Prostate gland (tissue), 2 donors: ENCODE measurements around the gene SNED1. TPM values are rescaled to one million over a fixed set of nuclear protein-coding genes. Genes with fewer than 3 reads are reported as not detected.
A peak's percentile ranks its signal among the peaks of the same experiment; 100 is the strongest.

Experiments used
- DNase-seq: peaks from one replicate; pipeline ENCODE4 v3.0.0-alpha.2; 2019; ENCODE audit warnings: low spot score
- H3K27ac ChIP-seq, 2 donors: fragments of 200-600 bp; sonication (generic); 2 replicates each; pipeline ENCODE4 v1.5.1; 2017 to 2019
- H3K27me3 ChIP-seq: fragments of 200-600 bp; sonication (generic); replicated peaks from 2 replicates; pipeline ENCODE4 v1.5.1; 2019; ENCODE audit not compliant: insufficient read depth
- H3K36me3 ChIP-seq, 2 donors: fragments of 200-600 bp; sonication (generic); 1 replicate in 1 of 2; 2 replicates in 1 of 2; pipeline versions ENCODE4 v1.5.1 to v1.8.1; 2017 to 2019
- H3K4me1 ChIP-seq: fragments of 200-600 bp; sonication (generic); replicated peaks from 2 replicates; pipeline ENCODE4 v1.5.1; 2019
- H3K4me3 ChIP-seq, 2 donors: fragments of 200-600 bp; sonication (generic); 2 replicates each; pipeline ENCODE4 v1.5.1; 2017 to 2019
- H3K9me3 ChIP-seq: fragments of 200-600 bp; sonication (generic); 2 replicates; pipeline ENCODE4 v1.5.1; 2017
- CTCF ChIP-seq, 4 experiments: fragments of 200-600 bp in 2 of 4; fragments of 450-650 bp in 2 of 4; sonication (generic) in 2 of 4; IDR thresholded peaks; 1 replicate in 3 of 4; 2 replicates in 1 of 4; pipeline ENCODE4 v1.5.1; 2016 to 2019; ENCODE audit warnings: antibody characterized with exemption in 4 of 4, mild to moderate bottlenecking in 2 of 4, moderate library complexity in 2 of 4
- POLR2A ChIP-seq: fragments of 450-650 bp; IDR thresholded peaks from one replicate; pipeline ENCODE4 v1.6.1; 2016; ENCODE audit warnings: antibody characterized with exemption, mild to moderate bottlenecking
- POLR2AphosphoS5 ChIP-seq: sonication (generic); formaldehyde crosslinking; IDR thresholded peaks from one replicate; pipeline ENCODE4 v1.6.1; 2017; ENCODE audit warnings: antibody characterized with exemption
- WGBS: methylation state at CpG from one replicate; pipeline ENCODE4 v1.1.5; 2018; 5-methylcytosine and 5-hydroxymethylcytosine counted together
- intact Hi-C: fragments of 100-400 bp; cut with DNase I; formaldehyde crosslinking; loops from one replicate; pipeline ENCODE4 v1.14.2; 2022
- total RNA-seq, 2 donors: library from RNA; depleted of rRNA; stranded (reverse); fragments of >200 nt; gene quantifications; one replicate each; pipeline ENCODE4 v1.1.0, GENCODE V29; 2016

The SNED1 gene
- 100 to 1,000 TPM in 1 of 2 donors, 10 to 100 TPM in 1; 32.0 to 115 TPM for total RNA-seq

DNA sequence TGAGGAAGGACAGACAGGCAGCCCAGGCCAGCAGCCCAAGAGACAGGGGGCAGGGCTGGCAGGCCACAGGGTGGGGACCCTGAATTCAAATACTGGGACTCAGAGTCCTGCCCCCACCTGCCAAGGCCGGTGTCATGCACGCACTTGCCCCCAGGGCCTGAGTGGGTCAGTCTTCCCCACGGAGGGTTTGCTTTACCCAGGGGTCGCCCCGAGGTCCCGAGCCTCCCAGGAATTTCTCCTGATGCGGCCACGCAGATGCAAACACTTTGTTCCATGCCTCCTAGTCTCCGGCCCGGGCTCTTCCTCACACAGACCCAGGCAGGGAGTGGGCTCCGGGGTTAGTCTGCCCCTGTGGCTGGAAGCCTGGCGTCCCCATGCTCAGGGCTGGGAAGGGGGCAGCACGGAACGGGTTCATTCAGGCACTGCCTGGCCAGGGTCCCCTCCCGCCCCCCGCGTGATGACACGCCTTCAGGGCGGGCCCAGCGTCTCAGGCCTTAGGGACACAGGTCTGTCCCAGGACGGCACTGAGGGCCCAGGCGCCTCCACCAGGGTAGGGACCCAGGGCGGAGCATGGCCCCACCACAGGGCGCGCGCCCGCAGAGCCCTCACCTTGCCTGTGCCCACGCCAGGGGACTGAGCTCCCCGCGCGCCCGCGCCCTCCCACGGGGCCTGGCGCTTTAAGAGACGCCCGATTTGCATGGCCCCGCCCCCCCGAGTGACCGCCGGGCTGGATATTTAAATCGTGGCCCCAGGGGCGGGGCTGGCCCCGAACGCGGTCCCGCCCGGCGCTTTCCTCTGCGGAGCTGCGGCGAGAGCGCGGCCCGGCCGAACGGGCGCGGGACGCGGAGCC, at the start of gene SNED1:
TSS of gene SNED1 (plus strand) at position 763 of the 850 bp plus-strand sequence. CDS start 220 bp downstream, outside the sequence.
- intact Hi-C loops = no loop called here
- Histone ChIP-seq H3K27me3 (no peaks in the 10 kb centered on the region), H3K4me1 (peaks cover 18% of the 10 kb centered on the region), H3K36me3 (no peaks in the 10 kb centered on the region), H3K9me3 (no peaks in the 10 kb centered on the region), H3K27ac (peak within 1 kb of the TSS; percentile 87 to 91), H3K4me3 (peak within 1 kb of the TSS; percentile 74 to 90)
- TF ChIP-seq POLR2AphosphoS5 = peak; percentile 82
- TF ChIP-seq CTCF (IDR thresholded peaks at IDR 0.05) = peak in 2 of 4 experiments; percentile 2 to 23
- peak; percentile 77 for TF ChIP-seq POLR2A
- peak; percentile 92 for DNase-seq
- WGBS = 6% methylated on average over 51 of the region's 61 CpGs

DNA sequence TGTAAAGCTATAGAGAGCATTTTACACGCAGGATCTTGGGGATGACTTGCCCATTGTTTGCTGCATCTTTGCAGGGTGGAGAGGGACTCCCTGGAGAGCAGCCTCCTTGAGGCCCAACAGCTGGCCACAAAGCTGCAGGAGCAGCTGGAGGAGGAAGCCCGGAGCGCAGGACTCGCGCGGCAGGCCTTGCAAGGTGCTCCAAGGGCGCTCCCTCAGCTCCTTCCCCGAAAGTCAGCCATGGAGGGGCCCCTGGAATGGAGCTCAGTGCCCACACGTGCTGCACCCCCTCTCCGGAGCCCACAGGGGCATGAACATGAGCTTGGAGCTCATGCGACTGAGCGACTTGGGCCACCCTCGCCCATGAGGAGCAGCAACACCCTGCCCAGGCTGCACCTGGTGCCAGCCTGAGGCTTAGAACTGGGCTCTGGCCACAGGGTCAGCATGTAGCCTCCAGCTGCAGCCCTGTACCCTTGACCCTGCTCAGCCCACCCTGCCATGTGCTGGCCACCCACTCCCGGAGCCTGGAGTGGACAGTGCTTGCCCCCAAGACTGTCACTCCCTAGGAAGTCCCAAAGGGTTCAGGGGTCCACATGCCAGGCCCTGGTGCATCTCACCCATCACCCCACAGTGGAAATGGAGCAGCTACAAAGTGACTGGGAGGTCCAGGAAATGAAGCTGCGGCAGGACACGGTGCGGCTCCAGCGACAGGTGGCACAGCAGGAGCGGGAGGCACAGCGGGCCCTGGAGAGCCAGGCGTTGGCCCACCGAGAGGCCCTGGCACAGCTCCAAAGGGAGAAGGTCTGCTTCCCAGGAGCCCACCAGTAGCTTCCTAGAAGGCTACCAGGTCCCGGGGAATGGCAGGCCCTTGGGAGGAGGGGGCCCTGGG, 49.3 kb upstream of the SNED1 start:
- 89% methylated on average over 23 of the region's 23 CpGs for WGBS
- H3K4me3 ChIP-seq = no peak overlapping the region
- no peaks in the 10 kb centered on the region for H3K36me3 ChIP-seq
- no peak for DNase-seq
- no peaks in the 10 kb centered on the region for H3K27me3 ChIP-seq
- no peak for TF ChIP-seq CTCF (IDR thresholded peaks at IDR 0.05)
- no peak for TF ChIP-seq POLR2AphosphoS5
- TF ChIP-seq POLR2A = no peak
- H3K27ac ChIP-seq = no peak overlapping the region
- no peaks in the 10 kb centered on the region for H3K9me3 ChIP-seq
- H3K4me1 ChIP-seq = no peaks in the 10 kb centered on the region
- intact Hi-C loops = no loop called here

DNA sequence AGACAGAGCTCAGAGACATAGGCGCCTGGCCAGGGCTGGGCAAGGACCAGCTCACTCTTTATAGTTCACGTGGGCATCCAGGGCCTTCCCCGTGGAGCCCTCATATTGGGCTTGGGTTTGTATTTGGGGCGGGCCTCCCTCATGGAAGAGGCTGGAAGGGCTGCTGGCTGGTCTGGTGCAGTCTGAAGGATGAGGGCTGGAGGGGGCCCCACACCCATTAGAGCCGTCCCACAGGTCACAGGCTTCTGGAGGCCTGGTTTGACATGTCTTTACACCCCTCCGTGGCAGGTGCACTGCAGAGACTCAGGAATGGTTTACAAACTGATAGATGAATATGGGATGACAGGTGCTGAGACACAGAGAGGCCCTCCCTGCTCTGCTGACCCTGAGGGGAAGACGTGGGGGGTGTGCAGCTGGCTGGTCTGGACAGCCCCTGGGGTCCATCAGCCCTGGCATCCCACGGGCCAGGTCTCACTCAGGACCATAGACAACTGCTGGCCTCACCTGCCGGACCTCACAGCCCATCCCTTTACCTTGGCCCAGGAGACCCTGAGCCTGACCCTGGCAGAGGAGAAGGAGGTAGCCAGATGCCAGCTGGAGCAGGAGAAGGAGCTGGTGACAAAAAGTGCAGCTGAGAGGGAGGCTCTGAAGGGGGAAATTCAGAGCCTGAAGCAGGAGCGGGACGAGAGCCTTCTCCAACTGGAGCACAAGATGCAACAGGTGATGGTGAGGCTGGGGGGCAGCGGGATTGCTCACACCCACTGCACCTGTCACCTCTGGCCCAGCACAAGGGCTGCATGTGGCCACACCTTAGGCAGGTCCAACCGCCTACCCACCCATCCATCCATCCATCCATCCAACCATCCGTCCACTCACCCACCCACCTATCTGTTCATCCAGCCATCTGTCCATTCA, 48.4 kb upstream of the SNED1 start:
- intact Hi-C loops = no loop called here
- TF ChIP-seq POLR2A (no peak), CTCF (IDR thresholded peaks at IDR 0.05) (no peak), POLR2AphosphoS5 (no peak)
- H3K9me3 ChIP-seq = no peaks in the 10 kb centered on the region
- 86% methylated on average over 14 of the region's 14 CpGs for WGBS
- no peaks in the 10 kb centered on the region for H3K4me1 ChIP-seq
- no peaks in the 10 kb centered on the region for H3K27me3 ChIP-seq
- DNase-seq = no peak
- no peaks in the 10 kb centered on the region for H3K36me3 ChIP-seq
- H3K4me3 ChIP-seq = no peak overlapping the region
- no peak overlapping the region for H3K27ac ChIP-seq

GRCh38 chr2:240951045-240951594, 47.3 kb upstream of the SNED1 start:
- 97% methylated on average over 3 of the region's 3 CpGs for WGBS
- Histone ChIP-seq H3K4me3 (no peak overlapping the region), H3K9me3 (no peaks in the 10 kb centered on the region), H3K27ac (no peak overlapping the region), H3K27me3 (no peaks in the 10 kb centered on the region), H3K36me3 (no peaks in the 10 kb centered on the region), H3K4me1 (no peaks in the 10 kb centered on the region)
- intact Hi-C loops = no loop called here
- DNase-seq = no peak
- TF ChIP-seq POLR2AphosphoS5 = no peak
- TF ChIP-seq POLR2A = no peak
- TF ChIP-seq CTCF (IDR thresholded peaks at IDR 0.05) = no peak
